Fibroblast of pulmonary artery (primary cell): Measurements from ENCODE around the gene UAP1.

Experiments
- DNase-seq: peaks from one replicate; pipeline ENCODE4 v3.0.0-alpha.2; 2010; ENCODE audit warnings: low read depth
- H3K4me3 ChIP-seq: replicated peaks from 2 replicates; pipeline ENCODE4 v1.5.1; 2011; ENCODE audit warnings: low read depth, mild to moderate bottlenecking, control low read depth, low read length, moderate library complexity
- CTCF ChIP-seq: IDR thresholded peaks from 2 replicates; pipeline ENCODE4 v1.5.1; 2011; ENCODE audit warnings: mild to moderate bottlenecking, control low read depth, low read length, inconsistent platforms; ENCODE audit errors: missing control alignments

The UAP1 gene

DNA sequence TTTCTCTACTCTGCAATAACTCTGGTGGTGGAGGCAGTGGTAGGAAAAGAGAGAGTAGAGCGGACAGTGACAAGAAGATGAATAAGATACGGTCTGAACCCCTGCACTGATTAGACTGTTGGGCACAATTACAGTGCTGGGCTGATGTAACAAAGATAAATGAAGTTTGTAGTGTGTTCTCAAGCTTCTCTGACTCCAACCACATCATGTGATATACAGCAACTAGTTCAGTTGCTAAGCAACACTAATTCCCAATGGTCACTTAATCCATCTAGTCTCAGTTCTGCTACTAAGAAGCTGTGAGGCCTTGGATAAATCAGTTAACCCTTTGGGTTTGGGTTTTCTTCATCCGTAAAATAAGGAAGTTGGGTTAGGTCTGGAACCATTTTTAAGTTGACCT, 88.1 kb downstream of the UAP1 start:
- no peak for TF ChIP-seq CTCF

More for the DNA sequence above, 88.1 kb downstream of the UAP1 start:
- no peak for DNase-seq
- no peak overlapping the region for H3K4me3 ChIP-seq
